ENCODE data around the gene HMGB2.

HMGB2 gene

GRCh38 chr4:173325007-173325736, 9.0 kb downstream of the HMGB2 start:
- no peak for TF ChIP-seq GATA2 (IDR thresholded peaks at IDR 0.05; ENCODE audit: low read depth, low read length)
- TF ChIP-seq GATA3 (IDR thresholded peaks at IDR 0.05; ENCODE audit: low read depth, low read length) = no peak

- TF ChIP-seq GATA2 (IDR thresholded peaks at IDR 0.05; ENCODE audit: low read depth, low read length) (no peak), GATA3 (IDR thresholded peaks at IDR 0.05; ENCODE audit: low read depth, low read length) (no peak)
These were observed 14.5 kb downstream of the HMGB2 start for GRCh38 chr4:173319696-173320095.

GRCh38 chr4:173318648-173319211, 15.4 kb downstream of the HMGB2 start:
- TF ChIP-seq GATA3 (IDR thresholded peaks at IDR 0.05; ENCODE audit: low read depth, low read length) (no peak), GATA2 (IDR thresholded peaks at IDR 0.05; ENCODE audit: low read depth, low read length) (no peak)

- TF ChIP-seq GATA2 (IDR thresholded peaks at IDR 0.05; ENCODE audit: low read depth, low read length) (no peak), GATA3 (IDR thresholded peaks at IDR 0.05; ENCODE audit: low read depth, low read length) (no peak)
These were observed 15.9 kb downstream of the HMGB2 start for GRCh38 chr4:173318240-173318639.

GRCh38 chr4:173317004-173317403, 17.2 kb downstream of the HMGB2 start:
- no peak for TF ChIP-seq GATA2 (IDR thresholded peaks at IDR 0.05; ENCODE audit: low read depth, low read length)
- no peak for TF ChIP-seq GATA3 (IDR thresholded peaks at IDR 0.05; ENCODE audit: low read depth, low read length)

- TF ChIP-seq GATA2 (IDR thresholded peaks at IDR 0.05; ENCODE audit: low read depth, low read length) (no peak), GATA3 (IDR thresholded peaks at IDR 0.05; ENCODE audit: low read depth, low read length) (no peak)
These were observed 18.1 kb downstream of the HMGB2 start for GRCh38 chr4:173316060-173316459.

- no peak for TF ChIP-seq GATA2 (IDR thresholded peaks at IDR 0.05; ENCODE audit: low read depth, low read length)
- TF ChIP-seq GATA3 (IDR thresholded peaks at IDR 0.05; ENCODE audit: low read depth, low read length) = no peak
These were observed 19.4 kb downstream of the HMGB2 start for GRCh38 chr4:173314715-173315114.

- TF ChIP-seq GATA2 (IDR thresholded peaks at IDR 0.05; ENCODE audit: low read depth, low read length) (no peak), GATA3 (IDR thresholded peaks at IDR 0.05; ENCODE audit: low read depth, low read length) (no peak)
These were observed 22.8 kb downstream of the HMGB2 start for GRCh38 chr4:173311368-173311767.

GRCh38 chr4:173307778-173308177, 26.4 kb downstream of the HMGB2 start:
- TF ChIP-seq GATA2 (IDR thresholded peaks at IDR 0.05; ENCODE audit: low read depth, low read length) = no peak
- no peak for TF ChIP-seq GATA3 (IDR thresholded peaks at IDR 0.05; ENCODE audit: low read depth, low read length)

GRCh38 chr4:173301518-173302201, 32.5 kb downstream of the HMGB2 start:
- TF ChIP-seq GATA2 (IDR thresholded peaks at IDR 0.05; ENCODE audit: low read depth, low read length) (no peak), GATA3 (IDR thresholded peaks at IDR 0.05; ENCODE audit: low read depth, low read length) (no peak)

GRCh38 chr4:173294444-173294843, 39.7 kb downstream of the HMGB2 start:
- no peak for TF ChIP-seq GATA2 (IDR thresholded peaks at IDR 0.05; ENCODE audit: low read depth, low read length)
- TF ChIP-seq GATA3 (IDR thresholded peaks at IDR 0.05; ENCODE audit: low read depth, low read length) = no peak

GRCh38 chr4:173293663-173294062, 40.5 kb downstream of the HMGB2 start:
- TF ChIP-seq GATA3 (IDR thresholded peaks at IDR 0.05; ENCODE audit: low read depth, low read length) = no peak
- no peak for TF ChIP-seq GATA2 (IDR thresholded peaks at IDR 0.05; ENCODE audit: low read depth, low read length)

GRCh38 chr4:173291899-173292298, 42.3 kb downstream of the HMGB2 start:
- TF ChIP-seq GATA2 (IDR thresholded peaks at IDR 0.05; ENCODE audit: low read depth, low read length) (no peak), GATA3 (IDR thresholded peaks at IDR 0.05; ENCODE audit: low read depth, low read length) (no peak)

GRCh38 chr4:173289353-173289727, 44.8 kb downstream of the HMGB2 start:
- TF ChIP-seq GATA2 (IDR thresholded peaks at IDR 0.05; ENCODE audit: low read depth, low read length) (no peak), GATA3 (IDR thresholded peaks at IDR 0.05; ENCODE audit: low read depth, low read length) (no peak)

All from SH-SY5Y (cell line).